Dermis blood vessel endothelial cell (primary cell): ENCODE results near the gene IFNA2. TPM values are rescaled to one million over a fixed set of nuclear protein-coding genes. Genes with fewer than 3 reads are reported as not detected.
"Not testable (repeated sequence)": the region's sequence is repeated elsewhere in the genome, so short reads cannot be mapped to it uniquely, and the experiment has no call there.

Experiments
- DNase-seq: peaks from one replicate; pipeline ENCODE4 v3.0.0; 2010
- total RNA-seq: library from RNA; depleted of rRNA; stranded (reverse); fragments of >200 nt; gene quantifications from 2 replicates; pipeline ENCODE4 v1.2.3, GENCODE V29; 2014

IFNA2 gene
- total RNA-seq, 1 donor from 2014 or later, result not detected

- DNase-seq, result no peak
Measured at GRCh38 chr9:21381448-21382339, 3.5 kb downstream of the IFNA2 start.

- DNase-seq, result not testable (repeated sequence)
Measured at GRCh38 chr9:21371467-21371866, 13.7 kb downstream of the IFNA2 start.

- no peak for DNase-seq
Measured at GRCh38 chr9:21367957-21368356, 17.2 kb downstream of the IFNA2 start, which contains the start of gene IFNA13. IFNA13 (minus strand) TSS chr9:21368057; CDS start chr9:21368010, 47 bp downstream.

GRCh38 chr9:21367169-21367568 lies 18.0 kb downstream of the IFNA2 start:
- DNase-seq, result not testable (repeated sequence)

- DNase-seq, result no peak
Measured at GRCh38 chr9:21362287-21362686, 22.9 kb downstream of the IFNA2 start.

GRCh38 chr9:21357479-21358460 lies 27.4 kb downstream of the IFNA2 start:
- no peak for DNase-seq

GRCh38 chr9:21350787-21351186 lies 34.4 kb downstream of the IFNA2 start, which contains the start of gene IFNA6:
IFNA6 (minus strand) TSS chr9:21350887; CDS start chr9:21350887, 0 bp downstream.
- DNase-seq, result no peak

GRCh38 chr9:21348430-21348970 lies 36.7 kb downstream of the IFNA2 start:
- DNase-seq, result no peak

GRCh38 chr9:21340735-21341134 lies 44.5 kb downstream of the IFNA2 start:
- DNase-seq, result no peak

GRCh38 chr9:21336457-21336856 lies 48.7 kb downstream of the IFNA2 start:
- DNase-seq, result no peak

- DNase-seq, result peak; percentile 93
Measured at GRCh38 chr9:21334701-21335632, 50.2 kb downstream of the IFNA2 start, which contains the start of gene KLHL9. KLHL9 (minus strand) TSS chr9:21335404; CDS start chr9:21334859, 545 bp downstream.

Other genes starting within 250 kb of the IFNA2 start
- gene IFNW1, start 243.6 kb downstream of the IFNA2 start, total RNA-seq, result not detected in 2 replicates
- gene IFNA21, start 218.7 kb downstream of the IFNA2 start, total RNA-seq, result not detected in 2 replicates
- not detected in 2 replicates for gene IFNA4, start 197.8 kb downstream of the IFNA2 start, total RNA-seq
- not detected in 2 replicates for gene IFNA7, start 183.2 kb downstream of the IFNA2 start, total RNA-seq
- not detected in 2 replicates for gene IFNA10, start 178.3 kb downstream of the IFNA2 start, total RNA-seq
- not detected in 2 replicates for gene IFNA16, start 168.1 kb downstream of the IFNA2 start, total RNA-seq
- not detected in 2 replicates for gene IFNA17, start 157.2 kb downstream of the IFNA2 start, total RNA-seq
- not detected in 2 replicates for gene IFNA14, start 145.4 kb downstream of the IFNA2 start, total RNA-seq
- gene IFNA5, start 80.1 kb downstream of the IFNA2 start, total RNA-seq, result 0.09 TPM in 1 of 2 replicates, not detected in the other
- 44.2 and 45.3 TPM in 2 replicates for gene KLHL9, start 50.0 kb downstream of the IFNA2 start, total RNA-seq
- gene IFNA6, start 34.5 kb downstream of the IFNA2 start, total RNA-seq, result not detected in 2 replicates
- gene IFNA13, start 17.3 kb downstream of the IFNA2 start, total RNA-seq, result not detected in 2 replicates
- not detected in 2 replicates for gene IFNA8, start 23.7 kb upstream of the IFNA2 start, total RNA-seq
- gene IFNA1, start 55.0 kb upstream of the IFNA2 start, total RNA-seq, result not detected in 2 replicates
- 0.05 and 0.17 TPM in 2 replicates for gene IFNE, start 96.9 kb upstream of the IFNA2 start, total RNA-seq